HepG2 (cell line): ENCODE results near the gene SPOP.

Source experiments
- THRA ChIP-seq: sonication (generic); formaldehyde crosslinking; IDR thresholded peaks from 2 replicates; pipeline ENCODE4 v1.4.0; 2020; ENCODE audit warnings: missing genetic modification reagents, borderline replicate concordance
- ZNF274 ChIP-seq: sonication (generic); formaldehyde crosslinking; IDR thresholded peaks from 2 replicates; pipeline ENCODE4 v1.5.1; 2020; ENCODE audit warnings: mild to moderate bottlenecking, missing genetic modification reagents
- ZNF335 ChIP-seq: sonication (generic); formaldehyde crosslinking; IDR thresholded peaks from 2 replicates; pipeline ENCODE4 v1.4.0; 2020; ENCODE audit warnings: missing genetic modification reagents
- TF ChIP-seq, protein P1 (sequence below): IDR thresholded peaks from 2 replicates; pipeline ENCODE4 v1.6.1; 2012; ENCODE audit warnings: inconsistent platforms

- no peak for TF ChIP-seq THRA
- no peak for TF ChIP-seq ZNF274 (CRISPR knock-in tag)
- TF ChIP-seq, protein P1, sequence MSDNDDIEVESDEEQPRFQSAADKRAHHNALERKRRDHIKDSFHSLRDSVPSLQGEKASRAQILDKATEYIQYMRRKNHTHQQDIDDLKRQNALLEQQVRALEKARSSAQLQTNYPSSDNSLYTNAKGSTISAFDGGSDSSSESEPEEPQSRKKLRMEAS = no peak
- no peak for TF ChIP-seq ZNF335 (CRISPR knock-in tag)
Observed at GRCh38 chr17:49549691-49550678, 127.9 kb downstream of the SPOP start.
